ENCODE measurements around the gene SFTPD.

DNA sequence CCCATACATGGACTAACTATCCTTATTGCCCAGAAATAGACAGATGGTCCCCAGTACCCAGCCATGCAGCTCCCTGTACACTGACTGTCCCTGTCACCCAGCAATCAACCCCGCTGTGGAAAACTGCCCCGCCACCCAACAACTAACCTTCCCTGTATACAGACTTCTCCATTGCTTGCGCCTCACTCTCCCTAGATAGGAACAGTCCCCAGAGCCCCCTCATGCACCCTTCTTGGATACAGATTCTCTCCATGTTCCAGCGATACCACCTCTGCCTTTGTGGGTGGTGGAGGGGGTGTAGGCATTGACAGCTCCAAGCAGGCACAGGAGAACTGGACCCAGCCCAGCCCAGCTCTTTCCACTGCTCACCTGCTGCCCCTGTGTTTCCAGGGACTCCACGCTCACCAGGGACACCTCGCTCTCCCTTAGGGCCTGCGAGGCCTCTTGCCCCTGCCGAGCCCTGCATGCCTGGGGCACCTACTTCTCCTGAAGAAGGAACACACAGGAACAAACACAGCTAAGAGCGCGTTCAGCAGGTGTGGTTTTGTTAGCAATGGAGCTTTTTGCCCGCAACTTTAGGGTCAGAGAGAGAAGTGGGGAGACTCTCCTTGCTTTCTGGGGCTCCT, 7.2 kb downstream of the SFTPD start:
- no peak for TF ChIP-seq POLR2A (IDR thresholded peaks at IDR 0.05; ENCODE audit: low read length)
- no peak for TF ChIP-seq GATA1 (IDR thresholded peaks at IDR 0.05; ENCODE audit: low read depth, low read length)
